WI38 (cell line): ENCODE results near the gene CCNYL1.
"Not testable (repeated sequence)": the region's sequence is repeated elsewhere in the genome, so short reads cannot be mapped to it uniquely, and the experiment has no call there.

Source experiments
- H3K4me3 ChIP-seq: 2 replicates; pipeline ENCODE4 v1.5.1; 2011; ENCODE audit warnings: low read depth, mild to moderate bottlenecking, control low read depth, low read length
- CTCF ChIP-seq: IDR thresholded peaks from 2 replicates; pipeline ENCODE4 v1.5.1; 2012; ENCODE audit warnings: low read depth, mild to moderate bottlenecking, control low read depth, low read length

Gene CCNYL1

GRCh38 chr2:207720517-207721187 lies 9.2 kb downstream of the CCNYL1 start:
- H3K4me3 ChIP-seq: no peak overlapping the region
- TF ChIP-seq CTCF: no peak

GRCh38 chr2:207722773-207723424 lies 11.5 kb downstream of the CCNYL1 start:
- H3K4me3 ChIP-seq: no peak overlapping the region
- TF ChIP-seq CTCF: no peak

- H3K4me3 ChIP-seq: not testable (repeated sequence)
Observed at GRCh38 chr2:207723425-207723787, 12.0 kb downstream of the CCNYL1 start.

- no peak for TF ChIP-seq CTCF
- no peak overlapping the region for H3K4me3 ChIP-seq
Observed at GRCh38 chr2:207724113-207724512, 12.7 kb downstream of the CCNYL1 start.

GRCh38 chr2:207725873-207726578 lies 14.6 kb downstream of the CCNYL1 start:
- no peak for TF ChIP-seq CTCF
- no peak overlapping the region for H3K4me3 ChIP-seq

- H3K4me3 ChIP-seq: no peak overlapping the region
- TF ChIP-seq CTCF: no peak
Observed at GRCh38 chr2:207727261-207727660, 15.8 kb downstream of the CCNYL1 start.

- H3K4me3 ChIP-seq: no peak overlapping the region
- TF ChIP-seq CTCF: no peak
Observed at GRCh38 chr2:207729465-207729998, 18.1 kb downstream of the CCNYL1 start.
